ENCODE results near the gene EPHA2.

EPHA2 gene

GRCh38 chr1:16134066-16134801, 21.6 kb downstream of the EPHA2 start:
- no peak for DNase-seq

DNA sequence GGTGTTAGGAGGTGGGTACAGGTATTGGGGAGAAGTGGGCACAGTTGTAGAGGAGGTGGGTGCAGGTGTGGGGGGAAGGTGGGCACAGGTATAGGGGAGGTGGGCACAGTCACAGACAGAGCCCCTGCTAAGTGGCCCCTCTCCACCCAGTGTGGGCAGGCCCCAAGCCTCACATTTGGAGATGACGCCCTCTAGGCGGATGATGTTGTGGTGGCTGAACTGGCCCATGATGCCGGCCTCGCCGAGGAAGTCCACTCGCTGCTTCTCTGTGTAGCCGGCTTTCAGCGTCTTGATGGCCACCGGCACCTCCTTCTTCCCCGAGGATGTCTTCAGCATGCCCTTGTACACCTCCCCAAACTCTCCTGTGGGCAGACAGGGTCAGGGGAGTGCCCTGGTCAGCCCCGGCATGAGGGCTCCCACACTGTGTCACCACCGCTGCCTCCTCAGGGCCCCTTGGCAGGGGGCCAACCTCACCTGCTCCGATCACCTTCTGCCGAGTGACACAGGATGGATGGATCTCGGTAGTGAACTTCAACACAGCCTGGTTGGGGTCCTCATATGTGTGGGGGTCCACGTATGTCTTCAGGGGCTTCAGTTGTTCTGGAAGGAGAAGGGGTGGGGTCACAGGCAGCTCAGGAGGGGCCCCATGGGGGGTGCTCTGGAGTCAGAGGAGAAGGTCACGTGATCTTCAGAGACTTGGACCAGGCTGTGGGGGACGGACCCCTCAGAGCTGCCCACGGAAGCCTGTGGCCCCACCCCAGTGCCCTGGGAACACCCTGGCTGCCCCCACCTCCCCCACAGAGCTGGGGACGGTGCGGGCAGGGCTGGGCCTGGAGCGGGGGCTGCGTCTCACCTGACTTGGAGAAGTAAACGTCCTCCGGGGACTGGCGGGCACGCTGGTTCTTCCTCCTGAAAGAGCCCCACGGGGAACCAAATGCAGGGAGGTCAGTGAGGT, 22.6 kb downstream of the EPHA2 start:
- DNase-seq: no peak

GRCh38 chr1:16132325-16132785, 23.5 kb downstream of the EPHA2 start:
- DNase-seq: no peak

- no peak for DNase-seq
Observed at GRCh38 chr1:16131636-16132324, 24.1 kb downstream of the EPHA2 start.

- no peak for DNase-seq
Observed at GRCh38 chr1:16130827-16131226, 25.0 kb downstream of the EPHA2 start.

- DNase-seq: no peak
Observed at GRCh38 chr1:16129921-16130543, 25.8 kb downstream of the EPHA2 start.

DNA sequence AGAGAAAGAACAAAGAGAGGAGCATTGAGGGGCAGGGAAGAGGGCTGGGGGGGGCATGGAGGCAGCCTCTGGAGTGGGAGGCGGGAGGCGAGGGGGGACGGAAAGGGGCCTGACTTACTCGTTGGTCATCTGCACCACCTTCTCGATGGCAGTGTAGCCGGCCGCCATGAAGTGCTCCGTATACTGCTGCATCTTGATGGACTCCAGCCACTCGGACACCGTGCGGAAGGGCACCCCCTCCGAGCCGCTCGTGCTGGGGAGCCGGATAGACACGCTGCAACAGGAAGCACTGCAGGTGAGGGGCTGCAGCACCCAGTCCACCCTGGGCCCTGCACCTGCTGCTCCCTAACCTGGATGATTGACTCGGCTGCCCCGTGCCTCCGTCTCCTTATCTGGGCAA, 26.6 kb downstream of the EPHA2 start:
- DNase-seq: no peak

DNA sequence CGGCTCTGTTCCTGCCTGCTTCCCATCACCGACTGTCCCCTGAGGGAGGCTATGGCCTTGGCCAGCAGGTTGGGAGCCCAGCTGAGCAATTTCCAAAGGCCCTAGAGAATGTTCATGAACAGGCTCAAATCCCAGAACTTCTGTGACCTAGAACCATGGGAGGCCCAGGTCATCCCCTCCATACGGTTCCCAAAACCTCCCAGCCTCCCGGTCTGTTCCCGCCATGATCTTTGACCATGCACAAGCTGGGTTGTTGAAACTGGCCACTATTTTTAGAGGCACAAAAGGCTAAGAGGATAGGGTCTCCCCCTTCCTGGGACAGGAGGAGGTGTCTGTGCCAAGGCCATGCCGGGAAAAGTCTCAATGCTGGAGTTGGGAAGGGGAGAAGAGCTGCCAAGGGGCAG, 27.5 kb downstream of the EPHA2 start:
- DNase-seq: no peak

DNA sequence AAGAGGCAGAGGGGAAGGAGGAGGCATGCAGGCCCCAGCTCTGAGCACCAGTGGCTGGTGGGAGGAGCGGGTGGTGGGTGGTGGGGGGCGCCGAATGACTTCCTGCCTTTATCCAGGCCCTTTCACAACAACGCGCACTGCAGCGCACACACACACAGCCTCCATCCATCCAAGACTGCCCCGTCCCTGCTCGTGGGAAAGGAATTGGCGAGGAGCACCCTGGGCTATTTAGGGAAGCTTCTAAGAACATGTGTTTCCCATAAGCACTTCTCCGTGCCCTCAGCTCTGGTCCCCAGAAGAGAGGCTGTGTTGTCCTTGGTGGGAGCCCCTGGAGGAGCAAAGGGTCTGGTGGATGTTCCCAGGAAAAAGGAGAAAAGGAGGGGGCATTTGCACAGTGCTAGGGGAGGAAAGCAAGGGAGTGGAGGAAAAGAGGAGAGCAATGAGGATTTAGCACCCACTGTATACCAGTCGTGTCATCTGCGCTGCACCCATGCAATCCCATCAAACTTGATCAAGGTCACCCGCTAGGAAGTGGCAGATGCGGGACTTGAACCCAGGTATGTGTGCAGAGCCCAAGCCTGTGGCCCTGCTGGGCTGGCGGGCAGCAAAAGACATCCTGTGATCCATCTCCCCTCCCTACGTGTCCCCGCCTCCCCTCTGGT, 28.1 kb downstream of the EPHA2 start:
- no peak for DNase-seq

DNA sequence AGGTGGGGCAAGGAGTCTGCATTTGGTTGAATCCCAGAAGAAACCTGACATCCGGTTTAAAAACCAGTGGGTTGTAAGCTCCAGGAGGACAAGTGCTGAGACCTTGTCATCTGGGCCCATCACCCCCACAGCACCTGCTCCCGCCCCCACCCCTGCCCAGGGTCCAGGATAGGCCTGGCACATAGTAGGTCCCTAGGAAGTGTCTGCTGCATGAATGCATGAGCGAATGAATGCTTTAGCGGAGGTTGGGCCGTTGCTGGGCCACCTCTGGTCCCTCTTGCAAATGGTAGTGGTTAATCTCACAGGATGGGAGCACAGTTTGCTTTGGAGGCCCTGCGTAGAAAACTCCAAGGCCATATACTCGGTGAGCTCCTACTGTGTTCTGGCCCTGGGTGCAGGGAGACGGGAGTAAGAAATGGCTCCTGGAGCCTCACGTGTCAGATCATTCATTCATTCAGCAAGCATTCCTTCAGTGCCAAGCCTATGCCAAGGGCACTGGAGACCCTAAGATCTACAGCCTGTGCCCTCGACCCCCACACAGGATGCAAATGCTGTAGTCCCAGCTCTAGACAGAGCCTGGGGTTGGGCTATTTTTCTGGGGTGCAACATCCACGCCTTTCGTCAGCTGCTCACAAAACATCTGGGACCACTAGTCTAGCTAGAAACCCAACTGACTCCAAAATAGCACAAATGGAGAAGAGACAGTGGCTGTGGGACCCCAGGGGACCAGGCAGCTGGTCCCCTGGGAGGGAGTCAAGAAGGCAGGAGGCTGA, 28.9 kb downstream of the EPHA2 start:
- no peak for DNase-seq

DNA sequence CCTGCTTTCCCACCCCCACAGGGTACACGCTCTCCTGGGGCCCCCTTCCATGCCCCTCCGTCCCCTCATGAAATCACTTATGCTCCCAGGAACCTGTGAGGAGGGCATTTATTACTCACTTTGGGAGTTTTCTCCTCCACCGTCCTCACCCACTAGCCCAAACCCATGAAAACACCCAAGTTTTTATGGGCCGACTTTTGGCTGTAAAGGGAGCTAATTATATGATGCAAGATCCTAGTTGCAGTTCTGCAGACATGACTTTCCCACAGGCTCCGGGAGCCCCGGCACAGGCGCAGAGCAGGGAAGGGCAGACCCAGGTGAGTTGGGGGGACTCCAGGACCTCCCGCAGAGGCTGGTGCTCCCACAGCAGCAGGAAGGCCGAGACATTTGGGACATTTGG, 29.7 kb downstream of the EPHA2 start:
- DNase-seq: no peak

- no peak for DNase-seq
Observed at GRCh38 chr1:16125483-16125882, 30.4 kb downstream of the EPHA2 start.

- DNase-seq: no peak
Observed at GRCh38 chr1:16125088-16125470, 30.8 kb downstream of the EPHA2 start.

DNA sequence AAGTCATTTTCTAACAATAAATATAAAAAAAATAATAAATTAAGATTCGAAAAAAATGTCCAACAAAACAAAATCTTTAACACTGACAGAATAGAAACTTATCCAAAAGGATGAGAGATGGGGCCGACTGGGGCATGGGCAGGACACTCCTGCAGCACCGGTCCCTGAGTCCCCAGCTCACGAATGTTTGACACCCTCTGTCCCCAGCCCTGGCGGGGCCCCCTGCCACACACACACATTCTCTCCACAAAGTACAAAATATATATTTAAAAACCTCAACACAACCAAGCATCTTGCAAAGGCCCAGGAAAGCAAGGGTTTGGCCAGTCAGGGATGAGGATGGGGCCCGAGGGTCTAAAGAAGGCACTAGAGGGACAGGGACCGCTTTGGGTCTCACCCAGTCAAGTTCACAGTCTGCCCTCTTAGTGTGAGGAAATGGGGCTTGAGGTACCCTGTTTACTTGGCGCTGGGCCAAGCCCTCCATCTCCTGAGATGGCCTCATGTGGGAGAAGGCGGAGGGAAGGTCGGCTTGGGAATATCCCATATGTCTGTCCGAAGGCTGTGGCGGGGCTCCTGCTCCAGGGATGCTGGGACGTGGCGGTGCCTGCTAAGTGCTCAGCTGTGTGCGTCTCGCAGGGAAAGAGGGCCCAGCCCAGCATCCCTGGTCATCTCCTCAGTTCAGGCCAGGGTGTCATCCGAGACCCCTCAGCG, 31.3 kb downstream of the EPHA2 start:
- peak in 2 of 3 experiments; percentile 10 to 36 for DNase-seq

- peak in 1 of 3 experiments; percentile 80 for DNase-seq
Observed at GRCh38 chr1:16122916-16123315, 33.0 kb downstream of the EPHA2 start.

- no peak for DNase-seq
Observed at GRCh38 chr1:16122350-16122881, 33.5 kb downstream of the EPHA2 start.

- DNase-seq: peak; percentile 58 to 85 (median 58)
Observed at GRCh38 chr1:16120940-16121410, 34.9 kb downstream of the EPHA2 start.

DNA sequence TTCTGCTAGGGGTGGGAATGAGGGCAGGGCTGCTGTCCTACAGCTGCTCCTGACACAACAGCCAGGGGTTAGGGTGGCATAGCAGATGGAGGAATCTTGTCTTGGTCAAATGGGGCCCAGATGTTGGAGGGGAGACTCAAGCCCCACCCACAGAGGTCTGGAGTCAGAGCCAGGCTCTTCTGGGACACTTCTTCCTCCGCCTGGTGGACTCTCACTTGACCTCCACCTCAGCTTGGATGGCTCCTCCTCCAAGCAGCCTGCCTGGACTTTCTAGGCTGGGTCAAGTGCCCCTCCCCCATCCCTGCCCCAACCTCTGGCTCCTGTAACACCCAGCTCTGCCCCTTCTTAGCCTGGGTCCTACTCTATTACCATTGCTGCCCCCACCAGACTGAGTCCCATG, 35.5 kb downstream of the EPHA2 start:
- no peak for DNase-seq

GRCh38 chr1:16119926-16120325, 35.9 kb downstream of the EPHA2 start:
- no peak for DNase-seq

DNA sequence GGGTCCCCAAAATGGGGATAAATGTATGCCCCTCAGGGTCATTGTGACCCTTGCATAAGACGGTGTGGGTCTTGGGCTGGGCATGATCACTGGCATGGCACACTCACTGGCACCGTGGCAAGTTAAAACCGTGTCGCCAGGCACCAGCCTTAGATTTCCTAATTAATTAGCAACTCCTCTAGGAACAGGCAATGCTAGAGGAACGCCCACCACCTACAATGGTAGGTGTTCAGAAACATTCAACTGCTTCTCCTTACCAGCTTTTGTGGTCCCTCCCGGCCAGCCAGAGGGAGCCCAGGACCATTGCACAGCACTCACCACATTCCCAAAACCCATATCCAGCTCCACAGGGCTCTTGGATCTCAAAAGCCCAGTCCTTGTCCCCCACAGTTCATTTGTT, 36.4 kb downstream of the EPHA2 start:
- no peak for DNase-seq

Data from NCI-H1417 (cell line).